Activated naive CD4-positive, alpha-beta T cell treated with anti-CD3 and anti-CD28 coated beads, Interleukin-2, amount 50 U/mL, for 72 hours (primary cell): ENCODE measurements around the gene PSME3IP1. TPM values are rescaled to one million over a fixed set of nuclear protein-coding genes. Genes with fewer than 3 reads are reported as not detected.

Source experiments
- ATAC-seq, 2 donors: fragments of 150-1000 bp; cut with Tn5 transposase; 2 replicates each; pipeline ENCODE4 v1.10.0; 2021; ENCODE audit warnings: mild to moderate bottlenecking in 2 of 2, moderate library complexity in 2 of 2
- DNase-seq, 2 donors: peaks; one replicate each; pipeline ENCODE4 v3.0.0; 2021 to 2022; ENCODE audit warnings: low spot score in 2 of 2
- H3K27ac Mint-ChIP-seq, 2 donors: one replicate each; pipeline ENCODE4 v1.8.0; 2022; ENCODE audit warnings: mild to moderate bottlenecking in 2 of 2, mixed read lengths in 2 of 2
- H3K36me3 Mint-ChIP-seq, 2 donors: one replicate each; pipeline ENCODE4 v1.8.0; 2022; ENCODE audit warnings: mixed read lengths in 2 of 2
- H3K9me3 Mint-ChIP-seq, 2 donors: one replicate each; pipeline ENCODE4 v1.8.0; 2022; ENCODE audit warnings: mixed read lengths in 2 of 2
- total RNA-seq, 2 donors: library from RNA; stranded (reverse); gene quantifications; one replicate each; pipeline ENCODE4 v1.2.3, GENCODE V29; 2022

The PSME3IP1 gene
- total RNA-seq, 2 donors from 2014 or later, result 113 to 115 TPM

DNA sequence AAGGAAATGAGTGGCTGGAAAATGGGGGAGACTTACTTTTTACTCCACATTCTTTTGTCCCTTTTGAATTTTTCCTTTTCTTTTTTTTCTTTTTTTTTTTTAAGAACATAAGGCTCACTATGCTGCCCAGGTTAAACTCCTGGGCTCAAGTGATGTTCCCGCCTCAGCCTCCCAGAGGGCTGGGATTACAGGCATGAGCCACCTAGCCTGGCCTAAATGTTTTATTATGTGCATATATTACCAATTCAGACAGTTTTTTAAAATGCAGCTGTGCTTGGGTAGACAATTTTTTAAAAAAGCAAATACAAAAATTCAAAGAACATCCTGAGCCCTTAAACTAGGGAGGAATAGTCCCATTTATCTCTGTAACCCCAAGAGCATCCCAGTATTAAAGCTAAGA, 28.3 kb downstream of the PSME3IP1 start:
- Mint-ChIP-seq H3K36me3 (peaks cover 33 to 51% of the 10 kb centered on the region in 2 donors), H3K27ac (no peak overlapping the region), H3K9me3 (no peaks in the 10 kb centered on the region)
- DNase-seq (no peak), ATAC-seq (no peak)

DNA sequence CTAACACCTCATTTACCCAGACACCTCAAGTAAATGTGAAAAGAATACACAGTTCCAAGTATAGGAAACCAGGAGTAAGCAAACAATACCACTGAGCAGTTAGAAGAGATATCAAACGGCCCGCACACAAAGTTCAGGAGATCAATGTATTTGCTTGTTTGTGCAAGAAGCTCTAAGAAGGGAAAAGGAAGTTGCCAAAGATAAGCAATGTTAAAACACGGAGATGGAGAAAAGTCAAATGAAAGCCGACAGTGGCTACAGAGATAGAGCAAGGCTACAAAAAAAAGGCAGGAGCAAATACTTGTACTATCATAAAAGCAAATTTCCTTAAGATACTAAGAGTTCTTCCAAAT, 29.5 kb downstream of the PSME3IP1 start:
- ATAC-seq (no peak), DNase-seq (no peak)
- H3K36me3 Mint-ChIP-seq, result peaks cover 33 to 58% of the 10 kb centered on the region in 2 donors
- peak overlapping the region in 1 of 2 donors; percentile 2 for H3K27ac Mint-ChIP-seq
- no peaks in the 10 kb centered on the region for H3K9me3 Mint-ChIP-seq

DNA sequence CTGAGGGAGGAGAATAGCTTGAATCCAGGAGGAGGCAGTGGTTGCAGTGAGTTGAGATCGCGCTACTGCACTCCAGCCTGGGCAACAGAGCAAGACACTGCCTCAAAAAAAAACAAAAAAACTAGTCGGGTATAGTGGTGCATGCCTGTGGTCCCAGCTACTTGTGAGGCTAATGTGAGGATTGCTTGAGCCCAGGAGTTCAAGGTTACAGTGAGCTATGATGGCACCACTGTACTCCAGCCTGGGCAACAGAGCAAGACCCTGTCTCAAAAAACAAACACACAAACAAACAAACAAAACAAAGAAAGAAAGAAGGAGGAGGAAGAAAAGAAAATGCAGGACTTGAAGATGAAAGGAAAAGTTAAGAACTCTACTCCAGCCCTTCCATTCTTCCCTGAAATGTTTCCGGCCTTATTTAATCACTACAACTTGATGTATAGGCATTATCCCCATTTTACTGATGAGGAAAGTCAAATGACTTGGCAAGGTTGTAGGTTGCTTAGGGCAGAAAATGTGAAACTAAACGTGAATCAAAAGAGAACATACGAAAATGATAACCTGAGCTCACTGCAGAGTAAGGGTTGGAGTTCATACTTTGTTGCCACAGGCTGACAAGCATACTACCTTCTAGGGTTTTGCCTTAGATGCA, 30.0 kb downstream of the PSME3IP1 start:
- Mint-ChIP-seq H3K36me3 (peaks cover 33 to 58% of the 10 kb centered on the region in 2 donors), H3K27ac (no peak overlapping the region), H3K9me3 (no peaks in the 10 kb centered on the region)
- ATAC-seq (no peak), DNase-seq (no peak)

DNA sequence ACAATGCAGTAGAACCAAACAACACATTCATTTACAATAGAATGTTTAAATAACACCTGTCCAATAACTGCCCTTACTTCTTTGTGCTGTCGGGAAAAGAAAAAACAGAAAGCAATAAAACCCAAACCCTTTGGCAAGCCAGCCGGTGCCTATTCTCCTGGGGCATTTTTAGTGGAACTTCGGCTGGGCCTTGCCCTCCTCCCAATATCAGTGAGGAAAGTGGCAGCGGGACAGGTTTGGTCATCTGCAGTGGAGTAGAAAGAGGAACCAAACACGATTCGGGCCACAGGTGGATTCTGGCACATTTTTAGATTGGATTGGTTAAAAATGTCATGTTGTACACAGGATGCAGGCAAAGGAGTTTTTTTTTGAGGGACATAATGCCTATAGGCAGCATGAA, 32.0 kb downstream of the PSME3IP1 start:
- Mint-ChIP-seq H3K9me3 (no peaks in the 10 kb centered on the region), H3K27ac (no peak overlapping the region), H3K36me3 (peaks cover 24 to 48% of the 10 kb centered on the region in 2 donors)
- DNase-seq, result no peak
- no peak for ATAC-seq

GRCh38 chr16:57152096-57153093, 33.4 kb downstream of the PSME3IP1 start:
- ATAC-seq (peak; percentile 54 to 71), DNase-seq (no peak)
- peaks cover 22 to 38% of the 10 kb centered on the region in 2 donors for H3K36me3 Mint-ChIP-seq
- peak overlapping the region; percentile 9 to 91 for H3K27ac Mint-ChIP-seq
- H3K9me3 Mint-ChIP-seq, result no peaks in the 10 kb centered on the region

- DNase-seq, result no peak
- Mint-ChIP-seq H3K36me3 (peaks cover 20 to 28% of the 10 kb centered on the region in 2 donors), H3K27ac (peak overlapping the region in 1 of 2 donors; percentile 51)
Observed at GRCh38 chr16:57151369-57151768, 34.5 kb downstream of the PSME3IP1 start.

GRCh38 chr16:57150682-57151330, 35.0 kb downstream of the PSME3IP1 start:
- no peak for DNase-seq
- ATAC-seq, result no peak
- Mint-ChIP-seq H3K36me3 (peaks cover 15 to 22% of the 10 kb centered on the region in 2 donors), H3K9me3 (no peaks in the 10 kb centered on the region), H3K27ac (peak overlapping the region in 1 of 2 donors; percentile 37)

More at GRCh38 chr16:57151369-57151768, 34.5 kb downstream of the PSME3IP1 start:
- no peak for ATAC-seq
- H3K9me3 Mint-ChIP-seq, result no peaks in the 10 kb centered on the region

GRCh38 chr16:57149391-57149790, 36.4 kb downstream of the PSME3IP1 start:
- Mint-ChIP-seq H3K36me3 (peaks cover 11 to 19% of the 10 kb centered on the region in 2 donors), H3K27ac (no peak overlapping the region), H3K9me3 (no peaks in the 10 kb centered on the region)
- DNase-seq, result no peak
- ATAC-seq, result no peak

DNA sequence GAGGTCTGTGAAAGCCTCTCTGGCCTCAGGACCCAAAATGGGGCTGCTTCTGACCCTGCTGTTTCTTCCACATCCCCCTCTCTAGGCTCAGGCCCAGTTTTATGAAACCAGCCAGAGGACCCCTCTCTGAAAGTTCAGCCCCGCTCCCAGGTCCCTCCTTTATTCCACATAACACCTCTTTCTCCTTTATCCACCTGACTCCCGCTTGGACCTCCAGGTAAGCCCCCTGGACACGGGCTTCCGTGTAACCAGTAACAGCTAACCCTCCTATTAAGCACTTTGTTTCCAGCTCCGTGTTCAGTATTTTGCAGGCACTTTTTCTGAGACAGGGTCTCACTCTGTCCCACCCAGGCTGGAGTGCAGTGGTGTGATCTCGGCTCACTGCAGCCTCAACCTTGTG, 37.4 kb downstream of the PSME3IP1 start:
- H3K36me3 Mint-ChIP-seq, result peaks cover 2 to 11% of the 10 kb centered on the region in 2 donors

GRCh38 chr16:57147381-57148221, 38.2 kb downstream of the PSME3IP1 start:
- Mint-ChIP-seq H3K27ac (peak overlapping the region; percentile 29 to 35), H3K36me3 (peaks cover 0 to 7% of the 10 kb centered on the region in 2 donors), H3K9me3 (no peaks in the 10 kb centered on the region)
- ATAC-seq (no peak), DNase-seq (no peak)

More for the DNA sequence above, 37.4 kb downstream of the PSME3IP1 start:
- no peaks in the 10 kb centered on the region for H3K9me3 Mint-ChIP-seq
- no peak for DNase-seq
- H3K27ac Mint-ChIP-seq, result peak overlapping the region; percentile 9 to 26
- no peak for ATAC-seq

DNA sequence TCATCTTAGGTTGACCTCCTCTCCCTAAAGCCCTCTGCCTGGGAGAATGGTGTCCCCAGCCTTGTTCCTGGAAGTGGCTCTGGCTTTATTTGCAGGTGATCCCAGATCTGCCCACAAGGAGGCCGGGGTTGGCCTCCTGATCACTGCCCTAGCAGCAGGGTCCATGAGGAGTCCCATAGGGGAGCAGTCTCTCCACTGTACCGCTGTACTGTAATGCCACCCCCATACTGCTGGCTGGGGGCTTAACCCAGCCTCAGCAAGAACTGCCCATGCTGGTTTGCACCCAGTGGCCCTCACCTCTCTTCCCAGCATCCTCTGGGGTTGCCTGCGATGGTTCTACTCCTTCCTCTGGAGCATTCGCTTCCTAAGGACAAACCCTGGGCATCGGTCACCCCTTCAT, 39.1 kb downstream of the PSME3IP1 start:
- H3K36me3 Mint-ChIP-seq, result no peaks in the 10 kb centered on the region
- peak overlapping the region in 1 of 2 donors; percentile 35 for H3K27ac Mint-ChIP-seq
- no peak for ATAC-seq

GRCh38 chr16:57146040-57146647, 39.7 kb downstream of the PSME3IP1 start:
- no peak for DNase-seq
- H3K9me3 Mint-ChIP-seq, result no peaks in the 10 kb centered on the region
- no peak overlapping the region for H3K27ac Mint-ChIP-seq
- no peak for ATAC-seq
- no peaks in the 10 kb centered on the region for H3K36me3 Mint-ChIP-seq

More for the DNA sequence above, 39.1 kb downstream of the PSME3IP1 start:
- no peaks in the 10 kb centered on the region for H3K9me3 Mint-ChIP-seq
- no peak for DNase-seq

DNA sequence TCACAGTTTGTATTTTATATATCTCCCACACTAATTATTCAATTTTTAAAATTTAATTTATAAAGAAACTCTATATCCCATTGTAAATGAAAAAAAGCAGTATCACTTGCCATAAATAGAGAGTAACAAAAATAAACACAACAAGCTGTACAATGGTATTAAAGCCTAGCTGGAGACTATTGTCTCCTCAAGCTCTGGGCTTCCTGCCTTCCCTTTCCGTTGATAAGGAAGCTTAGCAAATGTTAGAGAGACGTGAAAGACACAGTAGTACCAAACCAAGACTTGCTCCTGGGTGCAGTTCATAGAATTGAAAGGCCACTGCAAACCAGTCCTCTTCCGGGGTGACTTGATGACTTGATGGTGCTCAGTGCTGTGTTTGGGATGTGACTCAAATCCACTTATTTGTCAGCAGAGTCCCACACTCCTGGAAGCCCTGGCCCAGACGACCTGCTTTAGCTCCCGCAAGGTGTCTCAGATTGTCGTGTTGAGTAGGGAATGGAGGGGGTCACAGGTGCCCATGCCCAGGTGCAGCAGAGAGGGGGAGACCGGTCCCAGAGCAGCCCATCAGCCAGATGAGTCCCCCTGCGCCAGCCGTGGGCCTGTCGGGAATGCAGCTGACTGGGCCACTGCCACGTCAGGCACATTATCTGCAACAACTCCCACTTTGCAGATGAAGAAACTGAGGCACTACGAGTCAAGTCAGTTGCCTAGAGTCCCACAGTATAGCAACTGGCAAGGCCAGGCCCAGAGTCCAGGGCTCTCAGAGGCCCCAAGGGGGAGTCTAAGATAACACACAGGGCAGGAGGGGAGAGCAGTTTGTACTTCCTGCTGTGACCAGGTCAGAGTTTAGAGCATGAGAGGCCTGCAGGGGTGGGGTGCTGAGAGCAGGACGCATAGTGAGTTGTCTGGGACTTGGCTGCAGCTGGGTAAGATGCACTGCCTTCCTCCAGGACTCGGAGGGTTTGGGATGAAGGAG, 40.5 kb downstream of the PSME3IP1 start:
- Mint-ChIP-seq H3K27ac (peak overlapping the region; percentile 12 to 55), H3K9me3 (no peaks in the 10 kb centered on the region), H3K36me3 (no peaks in the 10 kb centered on the region)
- ATAC-seq (no peak), DNase-seq (no peak)

DNA sequence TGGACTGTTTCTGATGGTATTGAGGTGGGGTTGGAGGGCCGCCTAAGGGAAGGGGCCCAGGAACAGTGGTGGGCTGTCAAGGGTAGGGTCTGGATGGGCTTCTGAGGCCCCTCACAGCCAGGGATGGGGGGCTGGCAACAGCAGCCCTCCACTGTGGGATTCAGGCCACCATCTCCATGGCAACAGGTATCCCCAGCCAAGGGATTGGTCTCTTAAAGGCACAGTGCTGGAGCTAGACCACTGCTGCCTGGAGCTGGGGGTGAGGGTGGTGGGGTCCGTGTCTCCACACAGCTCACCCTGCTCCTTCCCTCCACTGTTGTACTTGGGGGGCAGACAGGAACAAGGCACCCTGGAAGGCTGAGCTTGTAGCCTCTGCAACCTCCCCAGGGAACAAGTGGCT, 41.8 kb downstream of the PSME3IP1 start:
- no peak for DNase-seq
- no peak for ATAC-seq
- Mint-ChIP-seq H3K27ac (no peak overlapping the region), H3K36me3 (no peaks in the 10 kb centered on the region), H3K9me3 (no peaks in the 10 kb centered on the region)
